HCEC 1CT (cell line): ENCODE data around the gene ZNF597.

Source experiments
- DNase-seq: peaks from one replicate; pipeline ENCODE4 v3.0.0-alpha.2; 2017

Gene ZNF597

DNA sequence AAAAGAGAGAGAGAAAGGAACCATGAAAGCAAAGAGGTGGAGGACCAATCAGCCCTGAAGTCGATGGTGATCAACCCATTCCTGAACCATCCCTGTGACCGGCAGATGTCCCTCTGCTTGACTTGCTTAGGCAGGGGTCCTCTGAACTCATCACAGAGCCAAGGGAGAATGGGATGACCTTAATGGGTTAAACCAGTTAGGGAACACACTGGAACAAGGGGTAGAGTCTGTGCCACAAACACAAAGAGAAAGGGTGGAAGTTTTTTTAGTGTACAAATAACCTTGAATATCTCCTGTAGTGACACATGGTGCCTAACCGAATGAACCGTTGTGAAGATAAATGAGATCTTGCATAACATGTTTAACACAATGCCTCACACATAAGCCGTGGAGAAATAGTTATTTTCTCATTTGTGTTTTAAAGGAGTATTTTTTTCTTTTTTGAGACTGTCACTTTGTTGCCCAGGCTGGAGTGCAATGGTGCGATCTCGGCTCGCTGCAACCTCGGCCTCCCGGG lies 11.4 kb upstream of the ZNF597 start:
- no peak for DNase-seq

DNA sequence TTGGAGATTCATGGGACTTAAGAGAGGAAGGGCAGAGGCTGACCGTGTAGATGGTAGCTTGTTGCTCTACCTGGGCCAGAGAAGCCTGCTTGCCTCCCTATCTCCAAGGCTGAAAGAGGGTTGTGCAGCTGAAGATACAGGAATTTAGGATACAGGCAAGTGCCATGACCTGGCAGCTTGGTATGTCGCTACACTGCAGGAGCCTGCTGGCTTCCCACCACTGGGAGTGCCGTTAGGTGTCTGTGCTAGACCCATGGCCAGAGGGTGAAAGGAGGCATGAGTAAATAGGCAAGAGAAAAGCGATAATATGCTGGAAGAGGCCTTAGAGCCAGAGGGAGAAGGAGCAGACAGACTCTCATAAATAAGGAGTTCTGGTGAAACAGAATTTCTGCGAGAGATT lies 10.8 kb upstream of the ZNF597 start:
- DNase-seq, result no peak

DNA sequence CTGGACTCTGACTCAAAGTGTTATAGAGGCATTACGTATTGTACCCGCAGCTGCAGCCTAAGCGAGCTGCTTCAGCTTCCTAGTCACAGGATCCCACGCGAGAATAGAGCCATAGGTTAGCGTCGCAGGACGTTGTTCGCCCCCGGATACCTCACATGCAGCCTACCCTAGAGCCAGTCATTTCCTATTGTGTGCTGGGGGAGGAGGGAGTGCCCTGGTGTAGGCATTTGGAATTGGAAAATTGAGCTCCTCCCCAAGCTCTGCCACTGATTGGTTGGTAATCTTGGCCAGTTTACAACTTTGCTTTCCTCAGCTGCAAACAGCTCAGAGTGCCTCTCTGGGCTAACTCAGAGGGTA lies 706 bp upstream of the ZNF597 start:
- DNase-seq, result peak; percentile 65

DNA sequence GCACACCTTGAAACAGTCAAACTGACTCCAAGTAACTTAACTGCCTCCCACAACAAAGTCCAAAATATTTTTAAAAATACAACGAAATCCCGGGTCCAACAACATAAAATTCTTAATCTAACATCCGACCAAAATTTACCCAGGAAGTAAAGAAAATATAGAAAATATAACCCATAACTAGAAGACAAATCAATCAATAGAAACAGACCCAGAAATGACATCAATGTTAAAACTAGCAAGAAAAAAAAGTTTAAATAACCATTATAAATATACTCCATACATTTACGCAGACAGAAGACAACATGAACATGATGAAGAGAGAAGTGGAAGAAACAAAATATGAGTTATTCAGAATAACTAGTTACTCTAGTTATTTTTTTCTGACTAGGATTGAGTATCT lies 3.7 kb downstream of the ZNF597 start:
- no peak for DNase-seq

DNA sequence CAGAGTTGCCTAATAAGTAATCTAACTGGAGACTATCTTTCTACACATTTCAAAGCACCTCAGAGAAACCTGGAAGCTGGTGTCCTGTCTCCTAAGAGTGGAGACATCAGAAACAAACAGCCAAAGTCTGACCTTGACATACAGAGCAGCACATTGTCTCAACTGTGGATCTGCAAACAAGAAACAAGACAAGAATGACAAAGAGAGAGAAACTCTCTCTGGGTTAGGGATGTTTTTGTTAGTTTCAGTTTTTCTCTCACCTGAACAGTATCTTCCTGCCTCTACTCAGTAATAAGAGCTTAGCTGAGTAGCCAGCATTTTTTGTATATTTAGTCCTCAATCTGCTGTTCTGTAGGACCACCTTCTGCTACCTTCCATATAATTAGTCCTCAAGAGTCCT lies 8.9 kb downstream of the ZNF597 start:
- DNase-seq, result no peak

DNA sequence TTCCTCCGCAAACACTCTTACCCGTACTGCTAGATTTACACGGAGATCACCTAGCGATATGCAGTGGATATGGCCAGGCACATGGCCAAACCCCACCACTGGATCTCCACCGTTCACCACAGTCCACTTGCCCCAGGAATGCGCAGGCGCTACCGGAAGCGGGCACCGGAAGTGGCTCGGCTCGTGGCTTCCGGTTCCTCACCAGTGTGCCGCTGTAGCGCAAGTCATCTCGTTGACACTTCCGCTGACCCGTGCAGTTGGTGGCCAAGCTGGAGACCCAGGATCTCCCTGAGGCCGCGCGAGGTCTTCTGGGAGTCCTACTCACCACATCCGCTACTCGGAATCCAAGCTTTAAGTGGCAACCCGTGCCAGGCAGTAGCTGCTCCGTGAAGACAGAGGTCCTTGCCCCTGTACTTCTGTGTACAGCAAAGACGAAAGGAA lies 11.5 kb downstream of the ZNF597 start:
- DNase-seq, result peak; percentile 4

DNA sequence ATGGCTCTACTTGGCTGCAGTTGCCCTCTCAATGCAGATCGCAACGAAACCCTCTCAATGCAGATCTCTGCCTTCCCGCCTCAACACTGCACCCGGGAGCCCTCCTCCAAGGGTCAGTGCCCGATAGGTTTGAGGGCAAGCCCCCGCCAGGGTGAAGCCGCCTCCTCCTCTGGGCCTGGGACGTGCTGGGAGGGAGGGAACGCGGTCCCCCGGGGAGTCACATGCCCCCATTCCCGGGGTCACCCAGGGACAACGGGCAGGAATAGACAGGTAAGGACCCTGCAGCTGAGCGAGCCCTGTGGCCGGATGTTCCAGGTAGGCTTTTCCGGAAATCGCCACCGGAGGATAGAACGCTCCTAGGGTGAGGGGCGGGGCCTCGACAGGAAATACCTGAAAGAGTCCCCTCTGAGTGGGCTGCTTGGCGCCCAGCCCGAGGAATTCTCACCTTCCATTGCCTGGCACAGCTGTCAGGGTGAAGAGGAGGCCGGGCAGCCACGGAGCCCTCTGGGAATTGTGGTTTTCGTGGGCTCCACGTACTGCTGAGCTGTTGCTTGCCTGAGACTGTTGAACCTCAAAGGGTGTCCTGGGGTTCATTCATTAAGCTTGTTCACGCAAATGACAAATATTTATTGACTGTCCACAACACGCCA lies 29.4 kb downstream of the ZNF597 start:
- DNase-seq, result no peak

DNA sequence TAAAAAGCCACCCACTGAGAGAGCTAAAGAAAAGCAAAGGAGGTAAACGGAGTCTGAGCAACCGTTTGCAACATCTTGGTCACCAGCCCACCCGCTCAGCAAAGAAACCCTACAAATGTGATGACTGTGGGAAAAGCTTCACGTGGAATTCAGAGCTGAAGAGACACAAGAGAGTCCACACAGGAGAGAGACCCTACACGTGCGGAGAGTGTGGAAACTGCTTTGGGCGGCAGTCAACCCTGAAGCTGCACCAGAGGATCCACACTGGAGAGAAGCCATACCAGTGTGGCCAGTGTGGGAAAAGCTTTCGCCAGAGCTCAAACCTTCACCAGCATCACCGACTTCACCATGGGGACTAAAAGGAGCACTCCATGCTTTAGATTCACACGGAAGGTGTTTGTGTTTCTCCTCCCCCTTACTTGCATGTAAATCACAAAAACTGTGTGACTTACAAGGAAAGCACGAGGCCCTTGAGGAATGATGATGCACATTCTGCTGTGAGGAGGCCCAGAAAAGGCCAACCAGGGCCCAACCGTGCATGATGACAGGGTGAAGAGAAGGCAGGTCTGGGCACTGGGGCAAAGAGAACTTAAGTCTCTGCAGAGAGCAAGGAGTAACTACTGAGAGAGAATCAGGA lies 34.6 kb downstream of the ZNF597 start:
- no peak for DNase-seq

DNA sequence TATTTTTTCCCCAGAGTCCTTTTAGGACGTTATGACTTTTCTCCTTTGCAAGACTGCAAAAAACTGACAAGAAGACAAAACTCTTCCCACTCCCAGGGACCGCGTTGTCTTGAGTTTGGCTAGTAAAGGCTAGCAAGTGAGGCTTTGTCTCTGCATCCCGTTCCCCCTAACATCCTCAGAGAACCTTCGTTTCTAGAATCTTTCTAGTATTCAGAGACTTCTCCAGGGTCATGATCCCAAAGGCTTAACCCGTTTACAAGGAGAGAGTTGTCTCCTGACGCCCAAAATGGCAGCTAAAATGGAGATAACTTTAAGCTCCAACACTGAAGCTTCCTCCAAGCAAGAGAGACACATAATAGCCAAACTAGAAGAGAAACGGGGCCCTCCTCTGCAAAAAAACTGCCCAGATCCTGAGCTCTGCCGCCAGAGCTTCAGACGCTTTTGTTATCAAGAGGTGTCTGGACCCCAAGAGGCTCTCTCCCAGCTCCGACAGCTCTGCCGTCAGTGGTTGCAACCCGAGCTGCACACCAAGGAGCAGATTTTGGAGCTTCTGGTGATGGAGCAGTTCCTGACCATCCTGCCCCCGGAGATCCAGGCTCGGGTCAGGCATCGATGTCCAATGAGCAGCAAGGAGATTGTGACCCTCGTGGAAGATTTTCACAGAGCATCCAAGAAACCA lies 41.4 kb downstream of the ZNF597 start:
- no peak for DNase-seq

DNA sequence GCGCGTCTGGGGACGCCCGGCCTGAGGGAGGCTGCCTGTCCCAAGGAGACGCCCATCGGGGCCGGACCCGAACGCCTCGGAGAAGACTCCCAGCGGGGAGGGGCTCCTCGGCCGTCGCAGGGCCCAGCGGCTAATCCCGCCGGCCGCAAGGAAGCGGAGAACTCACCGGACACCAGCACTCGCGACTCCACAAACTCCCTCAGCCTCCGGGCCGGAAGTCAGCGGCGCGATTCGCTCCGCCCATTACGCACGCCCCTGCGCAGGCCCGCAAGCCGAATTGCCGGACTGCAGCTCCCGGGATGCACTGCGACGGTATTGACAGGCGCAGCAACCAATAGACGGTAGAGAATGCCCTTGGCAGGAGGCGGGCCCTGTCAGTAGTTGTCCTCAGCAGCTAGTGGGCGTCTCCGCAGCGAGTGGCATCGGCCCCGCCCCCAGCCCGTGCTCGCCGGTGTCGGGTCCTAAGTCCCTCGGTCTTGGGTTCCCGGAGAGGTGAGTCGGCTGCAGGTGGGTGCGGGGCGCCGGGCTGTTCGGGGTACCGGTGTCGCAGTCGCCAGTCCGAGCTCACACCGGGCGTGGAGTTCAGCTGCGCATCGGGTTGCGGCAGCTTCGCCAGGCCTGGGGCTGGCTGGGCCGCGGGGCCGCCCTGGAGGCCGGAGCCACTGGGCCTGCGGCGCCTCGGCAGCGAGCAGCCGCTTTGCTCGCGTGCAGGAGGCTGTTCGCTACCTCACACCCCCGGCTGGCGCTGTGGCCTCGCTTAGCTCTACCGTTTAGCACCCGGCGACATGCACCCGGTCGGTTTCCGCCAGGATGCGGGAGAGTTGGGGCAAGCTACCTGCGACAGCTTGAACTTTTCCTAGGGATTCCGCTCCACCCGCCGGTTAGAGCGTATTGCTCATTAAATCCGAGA lies 42.3 kb downstream of the ZNF597 start, which contains the start of the genes ZNF174 and ZSCAN32:
Gene ZNF174 (plus strand): TSS at position 437 of the 910 bp plus-strand sequence. CDS start 790 bp downstream, outside the sequence.
Gene ZSCAN32 (minus strand): TSS at position 226 of the 910 bp plus-strand sequence. CDS start 3,447 bp downstream, outside the sequence.
- peak; percentile 99 for DNase-seq

DNA sequence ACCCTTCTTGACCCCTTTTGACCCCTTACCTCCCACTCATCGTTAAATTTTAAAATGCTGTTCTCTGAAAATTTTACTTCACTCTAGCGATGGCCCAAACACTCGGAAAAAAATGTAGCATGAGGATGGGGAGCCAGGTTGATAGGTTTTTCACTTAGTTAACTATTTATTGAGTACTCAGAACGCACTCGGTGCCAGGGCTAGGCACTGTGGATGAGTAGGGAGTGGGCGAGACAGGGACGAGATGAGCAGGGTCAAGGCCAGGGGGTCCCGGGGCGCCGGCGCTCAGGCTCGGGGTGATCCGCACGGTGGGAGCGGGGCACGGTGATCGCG lies 42.9 kb downstream of the ZNF597 start:
- no peak for DNase-seq

DNA sequence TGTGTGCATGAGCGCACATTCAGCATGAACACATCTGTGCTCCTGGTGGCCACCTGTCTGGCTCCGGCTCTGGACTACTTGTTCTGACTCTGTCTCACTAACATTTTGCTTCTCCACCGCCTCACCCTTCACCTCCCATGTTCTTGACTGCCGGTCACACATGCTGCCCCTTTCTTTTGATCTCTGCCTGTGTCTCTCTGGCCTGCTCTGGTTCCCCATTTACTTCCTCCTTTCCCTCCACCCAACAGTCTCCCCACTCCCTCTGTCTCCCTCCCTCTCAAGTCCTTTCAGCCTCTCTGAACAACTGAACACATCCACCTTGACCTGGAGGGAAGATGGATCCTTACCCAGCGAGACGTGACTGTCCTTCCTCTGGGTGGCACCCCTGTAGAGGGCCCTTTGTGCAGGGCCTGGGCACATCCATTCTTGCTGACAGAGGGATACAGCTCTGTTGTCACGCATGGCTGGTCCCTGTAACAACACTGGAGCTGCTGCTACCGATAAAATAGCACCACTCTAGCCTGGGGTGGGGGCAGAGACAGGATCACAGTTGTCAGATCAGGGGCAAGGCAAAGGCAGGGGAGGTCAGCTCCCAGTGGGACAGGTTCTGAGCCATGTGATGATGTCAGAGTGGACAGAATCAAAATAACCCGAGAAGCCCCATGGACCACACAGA lies 53.5 kb downstream of the ZNF597 start:
- no peak for DNase-seq

DNA sequence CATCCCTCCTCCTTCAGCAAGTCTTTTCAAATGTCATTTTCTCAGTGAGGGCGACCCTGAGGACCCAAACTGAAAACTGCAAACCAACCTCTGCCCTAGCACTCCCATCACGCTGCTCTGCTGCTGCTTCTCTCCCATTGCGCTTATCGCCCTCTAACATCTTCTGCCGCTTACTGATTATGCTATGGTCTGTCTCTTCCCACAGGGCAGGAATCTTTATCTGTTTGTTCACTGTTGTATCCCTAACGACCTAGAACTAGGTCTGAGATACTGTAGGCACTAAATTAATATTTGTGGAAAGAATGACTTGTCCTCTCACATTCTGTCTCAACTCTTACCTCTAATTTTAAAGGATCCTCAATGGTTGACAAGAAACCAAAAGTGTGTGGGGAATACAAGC lies 55.0 kb downstream of the ZNF597 start:
- no peak for DNase-seq

DNA sequence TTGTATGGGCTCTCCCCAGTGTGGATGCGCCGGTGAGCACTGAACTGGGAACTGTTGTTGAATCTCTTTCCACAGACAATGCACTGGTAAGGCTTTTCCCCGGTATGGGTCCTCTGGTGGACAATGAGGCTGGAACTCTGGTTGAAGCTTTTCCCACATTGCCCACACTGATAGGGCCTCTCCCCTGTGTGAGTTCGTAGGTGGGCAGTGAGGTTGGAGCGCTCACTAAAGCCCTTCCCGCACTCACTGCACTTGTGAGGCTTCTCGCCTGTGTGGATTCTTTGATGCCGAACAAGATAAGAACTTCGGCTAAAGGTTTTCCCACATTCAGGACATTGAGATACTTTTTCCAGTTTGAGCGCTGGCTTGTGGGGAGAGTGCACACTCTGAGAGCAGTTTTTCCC lies 60.3 kb downstream of the ZNF597 start:
- no peak for DNase-seq
